Activated naive CD8-positive, alpha-beta T cell treated with anti-CD3 and anti-CD28 coated beads for 36 hours (primary cell): ENCODE results near the gene PLA2G2C. TPM values are rescaled to one million over a fixed set of nuclear protein-coding genes. Genes with fewer than 3 reads are reported as not detected.
A peak's percentile ranks its signal among the peaks of the same experiment; 100 is the strongest.

ENCODE experiments used
- DNase-seq: peaks from one replicate; pipeline ENCODE4 v3.0.0; 2021
- H3K27ac Mint-ChIP-seq: one replicate; pipeline ENCODE4 v1.8.0; 2022; ENCODE audit warnings: mild to moderate bottlenecking, moderate library complexity, mixed read lengths
- H3K27me3 Mint-ChIP-seq: one replicate; pipeline ENCODE4 v1.8.0; 2022; ENCODE audit warnings: mild to moderate bottlenecking, mixed read lengths
- H3K36me3 Mint-ChIP-seq: one replicate; pipeline ENCODE4 v1.8.0; 2021; ENCODE audit warnings: mild to moderate bottlenecking, mixed read lengths
- H3K4me1 Mint-ChIP-seq: one replicate; pipeline ENCODE4 v1.8.0; 2021; ENCODE audit warnings: mixed read lengths
- H3K4me3 Mint-ChIP-seq: one replicate; pipeline ENCODE4 v1.8.0; 2022; ENCODE audit warnings: mild to moderate bottlenecking, moderate library complexity, mixed read lengths
- H3K9me3 Mint-ChIP-seq: one replicate; pipeline ENCODE4 v1.8.0; 2022; ENCODE audit warnings: mixed read lengths
- total RNA-seq, 2 experiments: library from RNA; stranded (reverse); gene quantifications; one replicate each; pipeline ENCODE4 v1.2.3, GENCODE V29; 2021

Gene PLA2G2C
- total RNA-seq, 2 experiments from 2014 or later, result not detected

- Mint-ChIP-seq H3K27ac (no peak overlapping the region), H3K4me3 (no peak overlapping the region), H3K27me3 (peaks cover 40% of the 10 kb centered on the region), H3K4me1 (peaks cover 8% of the 10 kb centered on the region), H3K36me3 (no peaks in the 10 kb centered on the region), H3K9me3 (no peaks in the 10 kb centered on the region)
- no peak for DNase-seq
These were observed 29.4 kb upstream of the PLA2G2C start for GRCh38 chr1:20215716-20216115.

GRCh38 chr1:20212685-20213331, 26.5 kb upstream of the PLA2G2C start:
- peaks cover 48% of the 10 kb centered on the region for H3K27me3 Mint-ChIP-seq
- H3K4me1 Mint-ChIP-seq, result peaks cover 8% of the 10 kb centered on the region
- H3K4me3 Mint-ChIP-seq, result no peak overlapping the region
- no peak overlapping the region for H3K27ac Mint-ChIP-seq
- no peaks in the 10 kb centered on the region for H3K36me3 Mint-ChIP-seq
- H3K9me3 Mint-ChIP-seq, result no peaks in the 10 kb centered on the region
- DNase-seq, result peak; percentile 54

DNA sequence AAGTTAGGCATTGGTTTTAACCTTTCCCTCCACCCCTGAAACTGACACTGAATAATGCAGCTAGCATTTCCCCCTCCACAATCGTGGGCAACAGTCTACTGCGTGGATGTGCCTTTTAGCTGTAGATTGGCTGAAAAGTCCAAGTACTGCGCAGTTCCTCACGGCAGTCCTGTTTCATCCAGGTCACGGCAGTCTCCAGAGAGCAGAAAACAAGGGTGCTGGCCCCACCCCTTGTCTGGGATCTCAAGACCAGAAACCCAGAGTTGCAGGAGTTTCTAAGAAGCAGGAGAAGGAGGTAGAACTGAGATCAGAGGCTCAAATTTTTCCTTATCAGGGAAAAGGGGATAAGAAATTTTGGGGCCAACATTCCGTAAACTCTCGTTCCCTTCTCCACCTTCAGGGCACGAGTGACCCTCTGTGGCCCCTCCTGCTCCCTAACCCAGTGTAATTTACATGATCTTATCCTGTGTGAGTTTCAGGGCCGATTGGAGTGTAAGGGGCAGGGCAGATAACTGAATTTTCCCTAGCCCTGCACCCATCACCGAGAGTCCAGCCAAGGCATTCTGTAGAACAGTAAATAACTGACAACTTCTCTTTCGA, 25.9 kb upstream of the PLA2G2C start:
- Mint-ChIP-seq H3K27me3 (peaks cover 48% of the 10 kb centered on the region), H3K27ac (no peak overlapping the region), H3K36me3 (no peaks in the 10 kb centered on the region), H3K4me1 (peaks cover 9% of the 10 kb centered on the region), H3K4me3 (no peak overlapping the region), H3K9me3 (no peaks in the 10 kb centered on the region)
- DNase-seq, result no peak

DNA sequence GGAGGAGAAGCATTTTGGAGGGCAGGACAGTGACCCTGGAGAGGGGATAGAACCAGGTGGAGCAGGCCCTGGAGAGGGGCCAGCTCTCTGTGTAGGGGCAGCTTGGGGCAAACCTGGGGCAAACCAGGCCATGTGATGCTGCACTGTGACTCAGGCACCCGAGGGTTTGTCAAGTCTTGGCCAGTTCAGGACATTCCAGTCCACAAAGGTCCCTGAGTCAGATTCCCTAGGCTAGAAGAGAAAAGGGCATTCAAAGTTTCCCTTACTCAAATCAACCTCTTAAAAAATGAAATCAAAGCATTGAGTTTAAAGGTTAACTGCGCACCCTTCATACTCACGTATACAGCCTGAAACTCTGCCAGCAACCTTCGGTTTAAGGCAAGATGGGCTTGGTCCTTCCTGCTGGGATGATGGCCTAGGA, 25.2 kb upstream of the PLA2G2C start:
- Mint-ChIP-seq H3K27ac (no peak overlapping the region), H3K4me1 (peaks cover 10% of the 10 kb centered on the region), H3K9me3 (no peaks in the 10 kb centered on the region), H3K36me3 (no peaks in the 10 kb centered on the region), H3K4me3 (no peak overlapping the region), H3K27me3 (peaks cover 47% of the 10 kb centered on the region)
- no peak for DNase-seq

DNA sequence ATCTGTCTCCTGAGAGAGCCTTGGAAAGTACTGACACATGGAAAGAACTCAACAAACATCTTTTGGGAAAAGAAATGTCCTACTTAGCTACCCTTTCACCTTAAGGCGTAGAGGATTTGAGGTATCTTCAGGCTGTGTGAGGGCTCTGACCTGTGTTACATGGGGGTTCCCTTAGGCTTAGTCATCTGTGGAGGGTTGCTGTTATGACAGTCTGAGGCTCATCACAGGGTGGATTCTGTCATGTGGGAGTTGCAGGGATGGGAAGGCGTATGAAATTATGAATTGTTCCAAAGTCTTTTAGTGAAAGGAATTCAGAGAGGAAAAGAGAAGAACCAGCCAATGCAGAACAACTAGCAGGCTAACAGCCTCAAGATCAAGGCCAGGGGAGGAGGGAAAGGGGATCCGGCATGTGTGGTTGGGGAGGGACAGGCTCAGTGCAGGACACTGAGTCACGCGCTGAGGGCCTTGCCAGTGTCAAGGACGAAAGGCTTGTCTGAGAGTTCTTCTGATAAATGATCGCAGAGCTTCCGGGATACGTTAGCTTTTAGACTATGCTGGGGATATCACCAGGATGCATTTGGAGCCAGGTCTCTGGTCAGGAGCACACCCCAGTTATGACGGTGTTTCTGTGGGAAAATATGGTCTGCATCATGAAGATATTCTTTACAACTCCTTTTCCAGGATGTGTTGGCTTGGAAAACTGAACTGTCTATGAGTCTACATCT, 24.6 kb upstream of the PLA2G2C start:
- no peak for DNase-seq
- Mint-ChIP-seq H3K27ac (no peak overlapping the region), H3K4me1 (peaks cover 10% of the 10 kb centered on the region), H3K4me3 (no peak overlapping the region), H3K9me3 (no peaks in the 10 kb centered on the region), H3K27me3 (peaks cover 44% of the 10 kb centered on the region), H3K36me3 (no peaks in the 10 kb centered on the region)

GRCh38 chr1:20209471-20209870, 23.2 kb upstream of the PLA2G2C start:
- DNase-seq, result no peak
- no peaks in the 10 kb centered on the region for H3K9me3 Mint-ChIP-seq
- no peak overlapping the region for H3K4me3 Mint-ChIP-seq
- H3K4me1 Mint-ChIP-seq, result peaks cover 10% of the 10 kb centered on the region
- no peak overlapping the region for H3K27ac Mint-ChIP-seq
- H3K36me3 Mint-ChIP-seq, result no peaks in the 10 kb centered on the region
- peaks cover 44% of the 10 kb centered on the region for H3K27me3 Mint-ChIP-seq

DNA sequence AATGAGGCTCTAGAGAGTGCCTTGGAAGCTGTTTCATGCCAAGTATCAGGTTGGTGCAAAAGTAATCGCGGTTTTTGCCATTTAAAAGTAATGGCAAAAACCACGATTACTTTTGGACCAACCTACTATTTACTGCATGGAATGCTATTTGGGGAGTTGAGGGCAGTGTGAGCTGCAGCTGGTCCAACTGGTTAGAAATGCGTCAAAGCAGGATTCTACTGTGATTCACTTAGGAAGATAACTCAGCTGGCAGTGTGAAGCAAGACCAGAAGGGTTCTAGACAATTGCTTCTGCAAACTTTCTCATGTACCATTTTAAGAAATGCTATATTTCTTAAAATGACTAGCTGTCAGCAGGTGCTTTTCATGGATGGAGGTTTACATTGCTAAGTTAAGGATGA, 21.2 kb upstream of the PLA2G2C start:
- no peak for DNase-seq
- no peaks in the 10 kb centered on the region for H3K36me3 Mint-ChIP-seq
- peaks cover 5% of the 10 kb centered on the region for H3K4me1 Mint-ChIP-seq
- H3K4me3 Mint-ChIP-seq, result no peak overlapping the region
- peaks cover 29% of the 10 kb centered on the region for H3K27me3 Mint-ChIP-seq
- no peaks in the 10 kb centered on the region for H3K9me3 Mint-ChIP-seq
- no peak overlapping the region for H3K27ac Mint-ChIP-seq

GRCh38 chr1:20202166-20202565, 15.8 kb upstream of the PLA2G2C start:
- H3K4me1 Mint-ChIP-seq, result peaks cover under 1% of the 10 kb centered on the region
- DNase-seq, result no peak
- H3K27ac Mint-ChIP-seq, result no peak overlapping the region
- H3K4me3 Mint-ChIP-seq, result no peak overlapping the region
- no peaks in the 10 kb centered on the region for H3K9me3 Mint-ChIP-seq
- no peaks in the 10 kb centered on the region for H3K36me3 Mint-ChIP-seq
- H3K27me3 Mint-ChIP-seq, result peaks cover 34% of the 10 kb centered on the region

DNA sequence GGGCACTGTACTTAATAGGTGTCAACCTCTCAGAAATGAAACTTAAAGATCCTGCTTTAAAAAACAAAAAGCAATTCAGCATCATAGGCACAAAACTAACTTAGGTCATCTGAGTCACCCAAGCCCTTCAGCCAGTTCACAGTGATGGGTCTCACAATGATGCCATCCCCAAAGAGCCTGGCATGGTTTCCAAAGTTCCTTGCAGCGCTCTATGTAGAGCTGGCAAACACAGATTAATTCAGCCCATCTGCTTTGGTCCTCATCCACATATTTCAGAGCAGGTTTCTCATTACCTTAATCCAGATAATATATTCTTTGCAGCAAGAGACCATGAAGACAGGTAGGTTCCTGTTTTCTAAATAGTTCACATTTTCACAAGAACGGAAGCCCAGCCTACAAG, 14.6 kb upstream of the PLA2G2C start:
- no peaks in the 10 kb centered on the region for H3K4me1 Mint-ChIP-seq
- no peaks in the 10 kb centered on the region for H3K36me3 Mint-ChIP-seq
- no peak for DNase-seq
- no peaks in the 10 kb centered on the region for H3K9me3 Mint-ChIP-seq
- H3K27me3 Mint-ChIP-seq, result peaks cover 40% of the 10 kb centered on the region
- no peak overlapping the region for H3K4me3 Mint-ChIP-seq
- no peak overlapping the region for H3K27ac Mint-ChIP-seq

- Mint-ChIP-seq H3K36me3 (no peaks in the 10 kb centered on the region), H3K4me1 (no peaks in the 10 kb centered on the region), H3K27me3 (peaks cover 49% of the 10 kb centered on the region), H3K4me3 (no peak overlapping the region), H3K9me3 (no peaks in the 10 kb centered on the region), H3K27ac (no peak overlapping the region)
- DNase-seq, result no peak
These were observed 13.5 kb upstream of the PLA2G2C start for GRCh38 chr1:20199840-20200239.

DNA sequence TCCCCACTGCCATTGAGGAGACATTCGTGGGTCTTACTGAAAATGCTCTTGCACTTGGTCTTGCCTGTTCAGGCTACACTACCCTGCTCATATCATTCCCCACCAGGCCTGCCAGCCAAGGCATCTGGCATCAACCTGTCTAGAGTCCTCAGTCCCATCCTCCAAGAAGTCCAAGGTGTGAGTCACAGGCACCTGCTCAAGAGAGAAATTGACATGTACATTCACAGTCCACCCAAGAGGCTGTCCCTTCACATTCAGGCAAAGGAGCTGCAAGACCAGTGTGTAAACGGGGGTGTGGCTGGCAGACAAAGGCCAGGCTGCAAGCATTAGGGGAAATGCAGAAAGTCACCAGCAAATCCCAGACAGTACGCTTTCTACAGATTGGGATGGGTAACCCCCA, 13.1 kb upstream of the PLA2G2C start:
- Mint-ChIP-seq H3K27ac (no peak overlapping the region), H3K4me1 (no peaks in the 10 kb centered on the region), H3K9me3 (no peaks in the 10 kb centered on the region), H3K36me3 (no peaks in the 10 kb centered on the region), H3K27me3 (peaks cover 51% of the 10 kb centered on the region), H3K4me3 (no peak overlapping the region)
- DNase-seq, result no peak

DNA sequence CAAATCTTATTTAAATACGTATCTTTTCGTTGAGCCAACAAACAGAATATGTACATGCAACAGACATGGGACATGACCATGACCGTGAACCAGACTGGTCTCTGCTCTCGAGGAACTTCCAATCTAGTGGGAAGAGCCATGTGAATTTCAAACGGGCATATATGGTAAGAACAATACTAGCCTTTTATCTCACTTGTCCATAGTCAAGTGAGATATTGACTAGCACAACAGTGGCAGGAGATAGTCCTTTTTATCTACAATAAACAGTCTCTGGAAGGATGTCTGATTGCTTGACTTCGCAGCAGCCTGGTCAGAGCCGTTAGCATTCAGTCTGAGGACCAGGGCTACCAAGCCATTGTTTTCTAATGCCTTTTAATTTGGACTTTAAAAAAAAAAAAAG, 12.6 kb upstream of the PLA2G2C start:
- H3K9me3 Mint-ChIP-seq, result no peaks in the 10 kb centered on the region
- H3K27me3 Mint-ChIP-seq, result peaks cover 53% of the 10 kb centered on the region
- H3K4me3 Mint-ChIP-seq, result no peak overlapping the region
- H3K36me3 Mint-ChIP-seq, result no peaks in the 10 kb centered on the region
- H3K4me1 Mint-ChIP-seq, result no peaks in the 10 kb centered on the region
- DNase-seq, result no peak
- H3K27ac Mint-ChIP-seq, result no peak overlapping the region

GRCh38 chr1:20198296-20198695, 12.0 kb upstream of the PLA2G2C start:
- Mint-ChIP-seq H3K4me1 (no peaks in the 10 kb centered on the region), H3K4me3 (no peak overlapping the region), H3K27me3 (peaks cover 54% of the 10 kb centered on the region), H3K9me3 (no peaks in the 10 kb centered on the region), H3K27ac (no peak overlapping the region), H3K36me3 (no peaks in the 10 kb centered on the region)
- no peak for DNase-seq

DNA sequence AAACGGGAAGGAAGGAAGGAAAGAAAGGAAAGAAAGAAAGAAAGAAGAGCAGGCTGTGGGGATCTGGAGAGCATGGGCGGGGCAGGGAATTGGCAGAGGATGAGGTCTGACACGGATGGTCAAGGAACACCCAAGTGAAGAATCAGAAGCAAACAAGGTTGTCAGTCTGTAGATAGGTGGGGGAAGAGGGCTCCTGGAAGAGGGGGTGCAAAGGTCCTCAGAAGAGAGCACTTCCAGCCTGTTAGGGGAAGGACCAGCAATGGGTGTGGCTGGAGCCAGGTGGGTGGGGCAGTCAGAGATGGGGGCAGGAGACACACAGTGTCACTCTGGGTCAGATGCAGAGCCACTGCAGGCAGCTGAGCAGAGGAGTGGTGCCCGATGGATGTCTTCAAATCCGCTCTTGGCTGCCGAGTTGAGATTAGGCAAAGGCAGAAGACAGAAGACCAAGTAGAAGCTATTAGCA, 11.0 kb upstream of the PLA2G2C start:
- Mint-ChIP-seq H3K4me1 (no peaks in the 10 kb centered on the region), H3K4me3 (no peak overlapping the region), H3K27me3 (peaks cover 59% of the 10 kb centered on the region), H3K9me3 (no peaks in the 10 kb centered on the region), H3K27ac (no peak overlapping the region), H3K36me3 (no peaks in the 10 kb centered on the region)
- DNase-seq, result no peak

DNA sequence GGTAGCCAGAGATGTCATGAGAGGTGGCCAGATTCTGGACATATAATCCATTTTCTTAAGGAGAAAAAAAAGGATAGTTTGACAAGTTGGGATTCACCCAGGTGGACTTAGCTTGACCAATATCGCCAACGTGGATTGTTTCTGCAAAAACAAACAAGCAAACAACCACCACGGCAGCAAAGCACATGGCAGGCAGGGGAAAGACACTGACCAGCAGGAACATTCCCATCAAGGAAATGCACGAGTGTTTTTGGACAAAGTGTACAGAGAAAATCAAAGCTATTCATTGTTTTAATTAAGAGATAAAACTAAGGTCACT, 9.1 kb upstream of the PLA2G2C start:
- no peak for DNase-seq
- H3K36me3 Mint-ChIP-seq, result no peaks in the 10 kb centered on the region
- no peaks in the 10 kb centered on the region for H3K9me3 Mint-ChIP-seq
- H3K27ac Mint-ChIP-seq, result no peak overlapping the region
- peaks cover 55% of the 10 kb centered on the region for H3K27me3 Mint-ChIP-seq
- H3K4me1 Mint-ChIP-seq, result no peaks in the 10 kb centered on the region
- no peak overlapping the region for H3K4me3 Mint-ChIP-seq
